Testis (tissue), 3 donors: ENCODE measurements around the gene ESR1. TPM values are rescaled to one million over a fixed set of nuclear protein-coding genes. Genes with fewer than 3 reads are reported as not detected.
A peak's percentile ranks its signal among the peaks of the same experiment; 100 is the strongest.

ENCODE experiments used
- DNase-seq: peaks from one replicate; pipeline ENCODE4 v3.0.0-alpha.2; 2019
- H3K27ac ChIP-seq, 2 donors: fragments of 200-600 bp; sonication (generic); one replicate each; pipeline ENCODE4 v1.5.1; 2019
- H3K27me3 ChIP-seq: fragments of 200-600 bp; sonication (generic); one replicate; pipeline ENCODE4 v1.5.1; 2019
- H3K36me3 ChIP-seq: fragments of 200-600 bp; sonication (generic); one replicate; pipeline ENCODE4 v1.5.1; 2017; ENCODE audit warnings: low read depth; ENCODE audit errors: missing control alignments
- H3K4me1 ChIP-seq: fragments of 200-600 bp; sonication (generic); one replicate; pipeline ENCODE4 v1.5.1; 2019
- H3K4me3 ChIP-seq, 2 donors: fragments of 200-600 bp; sonication (generic); one replicate each; pipeline ENCODE4 v1.5.1; 2017 to 2019
- H3K9me3 ChIP-seq: fragments of 200-600 bp; sonication (generic); one replicate; pipeline ENCODE4 v1.5.1; 2017
- POLR2A ChIP-seq: fragments of 450-650 bp; IDR thresholded peaks from one replicate; pipeline ENCODE4 v1.6.1; 2017; ENCODE audit warnings: antibody characterized with exemption, mild to moderate bottlenecking, moderate library complexity
- WGBS, 2 donors: methylation state at CpG; one replicate each; pipeline ENCODE4 v1.1.5; 2018; 5-methylcytosine and 5-hydroxymethylcytosine counted together
- intact Hi-C: fragments of 100-400 bp; cut with DNase I; formaldehyde crosslinking; loops from one replicate; pipeline ENCODE4 v1.15.1; 2023; ENCODE audit warnings: low total_unique reads
- polyA plus RNA-seq: library from polyadenylated mRNA; stranded (reverse); fragments of 350-450 nt; fragmentation: Illumina TruSeq; extraction: RNeasy Lipid Tissue Mini Kit (QIAGEN cat#74804); gene quantifications from one replicate; pipeline ENCODE4 v1.2.3, GENCODE V29; 2014; ENCODE audit warnings: low read depth, low replicate concordance; ENCODE audit not compliant: insufficient read depth
- total RNA-seq, 2 donors: library from RNA; depleted of rRNA; stranded (reverse); fragments of >200 nt; gene quantifications; one replicate each; pipeline ENCODE4 v1.2.3, GENCODE V29; 2016
- TF ChIP-seq, protein P1 (sequence below), 3 experiments: fragments of 450-650 bp in 2 of 3; fragments of 200-600 bp in 1 of 3; sonication (generic) in 1 of 3; IDR thresholded peaks; one replicate each; pipeline ENCODE4 v1.5.1; 2016 to 2019; ENCODE audit warnings: antibody characterized with exemption in 3 of 3, mild to moderate bottlenecking in 2 of 3, moderate library complexity in 1 of 3

Gene ESR1
- total and polyA plus RNA-seq, 3 donors from 2014 or later = 4.3 to 9.3 (median 8.1) TPM

GRCh38 chr6:152057832-152058498 lies 250.5 kb downstream of the ESR1 start:
- intact Hi-C loops = no loop called here
- no peak for DNase-seq
- WGBS, 2 donors = 55 to 57% methylated on average over 6 of the region's 6 CpGs
- Histone ChIP-seq H3K27me3 (no peaks in the 10 kb centered on the region), H3K4me1 (peaks cover 7% of the 10 kb centered on the region), H3K4me3 (no peak overlapping the region), H3K27ac (no peak overlapping the region), H3K9me3 (no peaks in the 10 kb centered on the region), H3K36me3 (no peaks in the 10 kb centered on the region)
- TF ChIP-seq, protein P1, sequence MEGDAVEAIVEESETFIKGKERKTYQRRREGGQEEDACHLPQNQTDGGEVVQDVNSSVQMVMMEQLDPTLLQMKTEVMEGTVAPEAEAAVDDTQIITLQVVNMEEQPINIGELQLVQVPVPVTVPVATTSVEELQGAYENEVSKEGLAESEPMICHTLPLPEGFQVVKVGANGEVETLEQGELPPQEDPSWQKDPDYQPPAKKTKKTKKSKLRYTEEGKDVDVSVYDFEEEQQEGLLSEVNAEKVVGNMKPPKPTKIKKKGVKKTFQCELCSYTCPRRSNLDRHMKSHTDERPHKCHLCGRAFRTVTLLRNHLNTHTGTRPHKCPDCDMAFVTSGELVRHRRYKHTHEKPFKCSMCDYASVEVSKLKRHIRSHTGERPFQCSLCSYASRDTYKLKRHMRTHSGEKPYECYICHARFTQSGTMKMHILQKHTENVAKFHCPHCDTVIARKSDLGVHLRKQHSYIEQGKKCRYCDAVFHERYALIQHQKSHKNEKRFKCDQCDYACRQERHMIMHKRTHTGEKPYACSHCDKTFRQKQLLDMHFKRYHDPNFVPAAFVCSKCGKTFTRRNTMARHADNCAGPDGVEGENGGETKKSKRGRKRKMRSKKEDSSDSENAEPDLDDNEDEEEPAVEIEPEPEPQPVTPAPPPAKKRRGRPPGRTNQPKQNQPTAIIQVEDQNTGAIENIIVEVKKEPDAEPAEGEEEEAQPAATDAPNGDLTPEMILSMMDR (IDR thresholded peaks at IDR 0.05) = no peak
- no peak for TF ChIP-seq POLR2A

DNA sequence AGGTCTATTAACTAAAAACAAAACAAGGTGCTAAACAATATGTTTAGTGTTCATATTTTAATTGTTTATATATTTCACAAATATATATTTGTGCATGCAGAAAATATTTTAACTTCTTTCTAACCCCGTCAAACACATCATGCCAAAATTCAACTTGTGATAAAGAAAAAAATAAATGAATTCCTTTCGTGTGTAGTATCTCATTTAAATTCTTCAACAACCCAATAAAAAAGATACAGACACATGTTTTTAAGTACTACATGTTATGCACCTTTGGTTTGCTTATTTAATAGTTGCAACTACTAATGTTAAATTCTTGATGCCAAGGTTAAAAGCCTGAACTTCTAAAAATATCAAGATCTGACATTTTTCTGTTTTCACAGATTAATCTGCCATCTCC lies 252.4 kb downstream of the ESR1 start:
- intact Hi-C loops = no loop called here
- no peaks in the 10 kb centered on the region for H3K9me3 ChIP-seq
- H3K4me1 ChIP-seq = peaks cover 10% of the 10 kb centered on the region
- H3K27ac ChIP-seq = no peak overlapping the region
- no peaks in the 10 kb centered on the region for H3K27me3 ChIP-seq
- TF ChIP-seq, protein P1 (IDR thresholded peaks at IDR 0.05) = no peak
- 81 to 88% methylated on average over 2 of the region's 2 CpGs for WGBS, 2 donors
- no peaks in the 10 kb centered on the region for H3K36me3 ChIP-seq
- DNase-seq = no peak
- H3K4me3 ChIP-seq = no peak overlapping the region

- intact Hi-C loops = no loop called here
- Histone ChIP-seq H3K4me1 (peaks cover 10% of the 10 kb centered on the region), H3K27me3 (no peaks in the 10 kb centered on the region), H3K36me3 (no peaks in the 10 kb centered on the region), H3K9me3 (no peaks in the 10 kb centered on the region), H3K4me3 (no peak overlapping the region), H3K27ac (peak overlapping the region in 1 of 2 donors; percentile 7)
- no peak for DNase-seq
- 46 to 66% methylated on average over 5 of the region's 5 CpGs for WGBS, 2 donors
- TF ChIP-seq POLR2A = no peak
- TF ChIP-seq, protein P1 (IDR thresholded peaks at IDR 0.05) = no peak
Observed at GRCh38 chr6:152062476-152062875, 255.0 kb downstream of the ESR1 start.

GRCh38 chr6:152063170-152063921 lies 255.9 kb downstream of the ESR1 start:
- H3K36me3 ChIP-seq = no peaks in the 10 kb centered on the region
- no peak overlapping the region for H3K4me3 ChIP-seq
- DNase-seq = peak; percentile 64
- 51 to 60% methylated on average over 9 to 10 of the region's 10 CpGs for WGBS, 2 donors
- H3K4me1 ChIP-seq = peaks cover 10% of the 10 kb centered on the region
- H3K9me3 ChIP-seq = no peaks in the 10 kb centered on the region
- intact Hi-C loops = no loop called here
- no peak for TF ChIP-seq POLR2A
- TF ChIP-seq, protein P1 (IDR thresholded peaks at IDR 0.05) = no peak
- peak overlapping the region in 1 of 2 donors; percentile 57 for H3K27ac ChIP-seq
- no peaks in the 10 kb centered on the region for H3K27me3 ChIP-seq
